ENCODE data around the gene KIZ. TPM values are rescaled to one million over a fixed set of nuclear protein-coding genes. Genes with fewer than 3 reads are reported as not detected.

Gene KIZ
- total and polyA plus RNA-seq, 2 of the 4 experiments (the other 2 are of a cell fraction), result 9.9 to 14.0 TPM

GRCh38 chr20:21118782-21119181 lies 7.1 kb upstream of the KIZ start:
- WGBS, 2 experiments (ENCODE audit: extremely low coverage in 2 of 2, insufficient read length in 1 of 2), result no CpG with 5 or more reads among the region's 2 CpGs
- ChIA-PET POLR2A (ENCODE audit: unreplicated experiment) (no interaction called here), CTCF (no interaction called here)
- DNase-seq (no peak), ATAC-seq (ENCODE audit: low read depth) (no peak)
- Histone ChIP-seq H3K14ac (replicated peaks; ENCODE audit: low read depth, low read length) (no peak overlapping the region), H4K20me1 (ENCODE audit: insufficient read depth, low read length) (no peaks in the 10 kb centered on the region), H3K4me2 (ENCODE audit: low read depth, low read length) (no peak overlapping the region), H4K5ac (ENCODE audit: low read depth, low read length) (no peak overlapping the region), H3K56ac (ENCODE audit: extremely low read depth, insufficient read depth, low read length) (no peak overlapping the region), H3K79me1 (ENCODE audit: low read depth in 1 of 2, low read length in 2 of 2) (no peaks in the 10 kb centered on the region), H3K23ac (ENCODE audit: low read depth, low read length) (no peak overlapping the region), H3K27me3 (ENCODE audit: control insufficient read depth, insufficient read depth, low read length) (peaks cover 17% of the 10 kb centered on the region), H2BK5ac (ENCODE audit: low read depth, low read length, poor library complexity, severe bottlenecking) (no peak overlapping the region), H3K4me1 (ENCODE audit: control insufficient read depth, insufficient read depth, low read length) (no peaks in the 10 kb centered on the region), H3K9me3 (ENCODE audit: control insufficient read depth, insufficient read depth, low read length) (no peaks in the 10 kb centered on the region), H3K27ac (ENCODE audit: insufficient read depth, low read length) (no peak overlapping the region), H3K9ac (ENCODE audit: low read depth, low read length) (no peak overlapping the region), H2BK15ac (ENCODE audit: low read depth, low read length) (no peak overlapping the region), H2AK9ac (replicated peaks; ENCODE audit: low read depth, low read length, poor library complexity) (no peak overlapping the region), H2BK20ac (ENCODE audit: low read depth, low read length) (no peak overlapping the region), H3K36me3 (ENCODE audit: control insufficient read depth, insufficient read depth, low read length) (no peaks in the 10 kb centered on the region), H4K91ac (ENCODE audit: insufficient read depth, low read depth, low read length) (no peak overlapping the region), H3K9me1 (ENCODE audit: insufficient read depth, low read length) (no peaks in the 10 kb centered on the region), H2AK5ac (ENCODE audit: low read depth, low read length) (no peak overlapping the region), H4K8ac (ENCODE audit: low read depth in 2 of 2, low read length in 2 of 2) (no peak overlapping the region), H3K4ac (ENCODE audit: low read depth, low read length) (no peak overlapping the region), H3K18ac (ENCODE audit: low read depth, low read length) (no peak overlapping the region), H3K4me3 (ENCODE audit: insufficient read depth, low read depth, low read length) (no peak overlapping the region), H2AFZ (replicated peaks; ENCODE audit: low read length, poor library complexity) (no peak overlapping the region), H2BK120ac (ENCODE audit: low read depth, low read length) (no peak overlapping the region)
- dilution Hi-C loops (cut with HindIII; ENCODE audit: low sequenced_read_pairs, unreplicated experiment) (no loop called here), intact Hi-C loops (cut with micrococcal nuclease) (no loop called here), in situ Hi-C loops (cut with MboI; ENCODE audit: low sequenced_read_pairs) (no loop called here)
- TF ChIP-seq BHLHE40 (IDR thresholded peaks at IDR 0.05; ENCODE audit: low read depth, low read length), result no peak
- TF ChIP-seq RAD21 (IDR thresholded peaks at IDR 0.05; ENCODE audit: low read length), result no peak
- TF ChIP-seq RFX5 (IDR thresholded peaks at IDR 0.05; ENCODE audit: low read depth, low read length), result no peak
- no TSS peak for BruUV-seq (replicated peaks)

Measured in IMR-90 (cell line).